H9 (cell line): ENCODE results near the gene PROM1. TPM values are rescaled to one million over a fixed set of nuclear protein-coding genes. Genes with fewer than 3 reads are reported as not detected.

Experiments
- DNase-seq: peaks from one replicate; pipeline ENCODE4 v3.0.0-alpha.2; 2017
- H2AFZ ChIP-seq: one replicate; pipeline ENCODE4 v1.6.1; 2013; ENCODE audit warnings: mild to moderate bottlenecking, low read length, control low read depth, moderate library complexity
- H2AK5ac ChIP-seq: 2 replicates; pipeline ENCODE4 v1.6.1; 2013; ENCODE audit warnings: low read length, control low read depth, mixed read lengths; ENCODE audit not compliant: insufficient read length
- H2BK120ac ChIP-seq: one replicate; pipeline ENCODE4 v1.6.1; 2013; ENCODE audit warnings: low read depth, mild to moderate bottlenecking, low read length, control low read depth, inconsistent platforms; ENCODE audit not compliant: poor library complexity, severe bottlenecking
- H2BK12ac ChIP-seq: 2 replicates; pipeline ENCODE4 v1.6.1; 2013; ENCODE audit warnings: low read length, control low read depth, mixed read lengths, low read depth; ENCODE audit not compliant: insufficient read length
- H2BK15ac ChIP-seq: 2 replicates; pipeline ENCODE4 v1.6.1; 2013; ENCODE audit warnings: low read depth, low read length, control low read depth
- H2BK20ac ChIP-seq: one replicate; pipeline ENCODE4 v1.6.1; 2013; ENCODE audit warnings: low read depth, mild to moderate bottlenecking, low read length, control low read depth, inconsistent platforms; ENCODE audit not compliant: poor library complexity, severe bottlenecking
- H2BK5ac ChIP-seq: 2 replicates; pipeline ENCODE4 v1.6.1; 2013; ENCODE audit warnings: low read length, control low read depth, mixed read lengths; ENCODE audit not compliant: insufficient read length
- H3K14ac ChIP-seq: 2 replicates; pipeline ENCODE4 v1.6.1; 2013; ENCODE audit warnings: low read length, control low read depth; ENCODE audit not compliant: insufficient read depth
- H3K18ac ChIP-seq: 2 replicates; pipeline ENCODE4 v1.6.1; 2013; ENCODE audit warnings: low read depth, mild to moderate bottlenecking, mixed read lengths, low read length, control low read depth; ENCODE audit not compliant: insufficient read length
- H3K23ac ChIP-seq: 2 replicates; pipeline ENCODE4 v1.6.1; 2013; ENCODE audit warnings: low read length, control low read depth, mixed read lengths, low read depth; ENCODE audit not compliant: insufficient read length
- H3K23me2 ChIP-seq: 2 replicates; pipeline ENCODE4 v1.6.1; 2013; ENCODE audit warnings: low read depth, mild to moderate bottlenecking, mixed read lengths, low read length, control low read depth; ENCODE audit not compliant: insufficient read length, poor library complexity, severe bottlenecking
- H3K27ac ChIP-seq: 2 replicates; pipeline ENCODE4 v1.5.1; 2013; ENCODE audit warnings: low read length, control low read depth, mixed read lengths, low read depth; ENCODE audit not compliant: insufficient read length
- H3K27me3 ChIP-seq: 2 replicates; pipeline ENCODE4 v1.6.1; 2013; ENCODE audit warnings: low read length, control low read depth, inconsistent platforms; ENCODE audit not compliant: insufficient read depth
- H3K4ac ChIP-seq: 2 replicates; pipeline ENCODE4 v1.6.1; 2013; ENCODE audit warnings: low read depth, mild to moderate bottlenecking, control low read depth, inconsistent platforms, low read length, moderate library complexity
- H3K4me1 ChIP-seq: 2 replicates; pipeline ENCODE4 v1.6.1; 2013; ENCODE audit warnings: low read length, control low read depth, inconsistent platforms; ENCODE audit not compliant: insufficient read depth
- H3K4me2 ChIP-seq: 2 replicates; pipeline ENCODE4 v1.6.1; 2013; ENCODE audit warnings: low read length, control low read depth, mixed read lengths; ENCODE audit not compliant: insufficient read length, insufficient read depth
- H3K56ac ChIP-seq: 2 replicates; pipeline ENCODE4 v1.6.1; 2013; ENCODE audit warnings: low read depth, mild to moderate bottlenecking, mixed read lengths, low read length, control low read depth; ENCODE audit not compliant: insufficient read length
- H3K79me1 ChIP-seq: 2 replicates; pipeline ENCODE4 v1.6.1; 2013; ENCODE audit warnings: low read depth, mild to moderate bottlenecking, moderate library complexity, low read length, control low read depth, inconsistent platforms; ENCODE audit not compliant: insufficient read depth, poor library complexity, severe bottlenecking
- H3K79me2 ChIP-seq: 2 replicates; pipeline ENCODE4 v1.6.1; 2013; ENCODE audit warnings: low read length, control low read depth, inconsistent platforms; ENCODE audit not compliant: insufficient read depth
- H3K9ac ChIP-seq: 2 replicates; pipeline ENCODE4 v1.6.1; 2013; ENCODE audit warnings: low read length, control low read depth, mixed read lengths; ENCODE audit not compliant: insufficient read length; ENCODE audit errors: extremely low read depth
- H3K9me3 ChIP-seq: one replicate; pipeline ENCODE4 v1.6.1; 2013; ENCODE audit warnings: low read depth, low read length, inconsistent platforms; ENCODE audit not compliant: control insufficient read depth
- H3T11ph ChIP-seq: one replicate; pipeline ENCODE4 v1.6.1; 2013; ENCODE audit warnings: mild to moderate bottlenecking, low read length, control low read depth, inconsistent platforms
- H4K20me1 ChIP-seq: one replicate; pipeline ENCODE4 v1.6.1; 2013; ENCODE audit not compliant: control insufficient read depth, insufficient read length, insufficient read depth
- H4K5ac ChIP-seq: 2 replicates; pipeline ENCODE4 v1.6.1; 2013; ENCODE audit warnings: low read depth, mild to moderate bottlenecking, mixed read lengths, low read length, control low read depth; ENCODE audit not compliant: insufficient read length
- H4K8ac ChIP-seq: replicated peaks from 2 replicates; pipeline ENCODE4 v1.6.1; 2013; ENCODE audit warnings: low read length, control low read depth, mixed read lengths, low read depth; ENCODE audit not compliant: insufficient read length
- H4K91ac ChIP-seq: 2 replicates; pipeline ENCODE4 v1.6.1; 2013; ENCODE audit warnings: low read depth, mild to moderate bottlenecking, moderate library complexity, mixed read lengths, low read length, control low read depth; ENCODE audit not compliant: insufficient read length
- H3K27ac Mint-ChIP-seq, 3 experiments: 2 replicates in 2 of 3; 3 replicates in 1 of 3; pipeline ENCODE4 v1.8.0; 2020 to 2021; ENCODE audit warnings: mixed read lengths in 3 of 3, mild to moderate bottlenecking in 1 of 3, moderate library complexity in 1 of 3
- H3K27me3 Mint-ChIP-seq: 2 replicates; pipeline ENCODE4 v1.8.0; 2021; ENCODE audit warnings: low read depth, mild to moderate bottlenecking, moderate library complexity, mixed read lengths
- H3K36me3 Mint-ChIP-seq, 3 experiments: 2 replicates in 2 of 3; 3 replicates in 1 of 3; pipeline ENCODE4 v1.8.0; 2020 to 2021; ENCODE audit warnings: low read depth in 3 of 3, mixed read lengths in 3 of 3; ENCODE audit not compliant: insufficient read depth in 1 of 3
- H3K4me1 Mint-ChIP-seq, 2 experiments: 2 replicates each; pipeline ENCODE4 v1.8.0; 2020; ENCODE audit warnings: mixed read lengths in 2 of 2
- H3K4me3 Mint-ChIP-seq, 2 experiments: 2 replicates in 1 of 2; 3 replicates in 1 of 2; pipeline ENCODE4 v1.8.0; 2020 to 2021; ENCODE audit warnings: mild to moderate bottlenecking in 2 of 2, mixed read lengths in 2 of 2, moderate library complexity in 1 of 2
- H3K9me3 Mint-ChIP-seq, 2 experiments: 2 replicates in 1 of 2; 3 replicates in 1 of 2; pipeline ENCODE4 v1.8.0; 2020; ENCODE audit warnings: mild to moderate bottlenecking in 2 of 2, mixed read lengths in 2 of 2, moderate library complexity in 1 of 2
- WGBS: extraction: QIAGEN DNeasy Blood & Tissue Kit; methylation state at CpG from one replicate; pipeline ENCODE4 v1.1.7; 2013; ENCODE audit warnings: missing lambda C conversion rate, low lambda C conversion rate, mixed read lengths; ENCODE audit not compliant: insufficient read length; ENCODE audit errors: extremely low coverage; 5-methylcytosine and 5-hydroxymethylcytosine counted together
- total RNA-seq: library from RNA; stranded (reverse); gene quantifications from 2 replicates; pipeline ENCODE4 v1.2.1, GENCODE V29; 2021
- TF ChIP-seq, protein P1 (sequence below): fragments of 200-600 bp; sonication (generic); conservative IDR thresholded peaks from 3 replicates; pipeline ENCODE4 v1.8.0; 2021; ENCODE audit warnings: antibody characterized with exemption, mild to moderate bottlenecking

The PROM1 gene
- total RNA-seq, 1 experiment from 2014 or later, result 98.3 TPM

GRCh38 chr4:15996773-15997172, 87.0 kb downstream of the PROM1 start:
- H3K79me2 ChIP-seq, result no peaks in the 10 kb centered on the region
- Mint-ChIP-seq H3K27ac (no peak overlapping the region), H3K9me3 (no peaks in the 10 kb centered on the region), H3K27me3 (no peaks in the 10 kb centered on the region), H3K4me1 (no peaks in the 10 kb centered on the region), H3K4me3 (no peak overlapping the region), H3K36me3 (peaks cover 19 to 49% (median 32%) of the 10 kb centered on the region in 3 experiments; a peak in 6 of 7 replicates)
- no peak overlapping the region for H3K27ac ChIP-seq
- TF ChIP-seq, protein P1, sequence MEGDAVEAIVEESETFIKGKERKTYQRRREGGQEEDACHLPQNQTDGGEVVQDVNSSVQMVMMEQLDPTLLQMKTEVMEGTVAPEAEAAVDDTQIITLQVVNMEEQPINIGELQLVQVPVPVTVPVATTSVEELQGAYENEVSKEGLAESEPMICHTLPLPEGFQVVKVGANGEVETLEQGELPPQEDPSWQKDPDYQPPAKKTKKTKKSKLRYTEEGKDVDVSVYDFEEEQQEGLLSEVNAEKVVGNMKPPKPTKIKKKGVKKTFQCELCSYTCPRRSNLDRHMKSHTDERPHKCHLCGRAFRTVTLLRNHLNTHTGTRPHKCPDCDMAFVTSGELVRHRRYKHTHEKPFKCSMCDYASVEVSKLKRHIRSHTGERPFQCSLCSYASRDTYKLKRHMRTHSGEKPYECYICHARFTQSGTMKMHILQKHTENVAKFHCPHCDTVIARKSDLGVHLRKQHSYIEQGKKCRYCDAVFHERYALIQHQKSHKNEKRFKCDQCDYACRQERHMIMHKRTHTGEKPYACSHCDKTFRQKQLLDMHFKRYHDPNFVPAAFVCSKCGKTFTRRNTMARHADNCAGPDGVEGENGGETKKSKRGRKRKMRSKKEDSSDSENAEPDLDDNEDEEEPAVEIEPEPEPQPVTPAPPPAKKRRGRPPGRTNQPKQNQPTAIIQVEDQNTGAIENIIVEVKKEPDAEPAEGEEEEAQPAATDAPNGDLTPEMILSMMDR, result no peak
- no peak overlapping the region for H2BK5ac ChIP-seq
- no peak overlapping the region for H2BK15ac ChIP-seq
- H2BK120ac ChIP-seq, result no peak overlapping the region
- no peaks in the 10 kb centered on the region for H3K79me1 ChIP-seq
- no peak overlapping the region for H3K18ac ChIP-seq
- H2BK12ac ChIP-seq, result no peak overlapping the region
- no peak overlapping the region for H4K8ac ChIP-seq
- H3K4me1 ChIP-seq, result no peaks in the 10 kb centered on the region
- H4K5ac ChIP-seq, result no peak overlapping the region
- H3K4ac ChIP-seq, result no peak overlapping the region
- no peak overlapping the region for H3K56ac ChIP-seq
- H2AFZ ChIP-seq, result no peak overlapping the region
- no peak overlapping the region for H3K4me2 ChIP-seq
- H3K9me3 ChIP-seq, result no peaks in the 10 kb centered on the region
- no peak overlapping the region for H3K9ac ChIP-seq
- DNase-seq, result no peak
- H2AK5ac ChIP-seq, result no peak overlapping the region
- H3T11ph ChIP-seq, result no peak overlapping the region
- no peak overlapping the region for H2BK20ac ChIP-seq
- H4K20me1 ChIP-seq, result no peaks in the 10 kb centered on the region
- H3K14ac ChIP-seq, result no peak overlapping the region
- no peak overlapping the region for H3K23ac ChIP-seq
- H4K91ac ChIP-seq, result no peak overlapping the region
- no CpG with 5 or more reads among the region's 4 CpGs for WGBS
- H3K27me3 ChIP-seq, result no peaks in the 10 kb centered on the region
- no peaks in the 10 kb centered on the region for H3K23me2 ChIP-seq
